Adrenal gland (tissue), 12 donors: ENCODE data around the gene ATF6. TPM values are rescaled to one million over a fixed set of nuclear protein-coding genes. Genes with fewer than 3 reads are reported as not detected.

Experiments
- DNase-seq, 7 donors: peaks; one replicate each; pipeline ENCODE4 v3.0.0-alpha.2; 2019 to 2020
- H3K27ac ChIP-seq, 5 donors: fragments of 200-600 bp; sonication (generic) in 4 of 5; 1 replicate in 3 of 5; 2 replicates in 2 of 5; pipeline versions ENCODE4 v1.5.1 to v1.8.0; 2016 to 2020; ENCODE audit warnings: mild to moderate bottlenecking in 1 of 5
- H3K27me3 ChIP-seq: fragments of 200-600 bp; 2 replicates; pipeline ENCODE4 v1.8.0; 2021
- H3K36me3 ChIP-seq, 2 donors: fragments of 200-600 bp; replicated peaks in 1 of 2; 1 replicate in 1 of 2; 2 replicates in 1 of 2; pipeline versions ENCODE4 v1.5.1 to v1.8.0; 2018 to 2022
- H3K4me1 ChIP-seq, 2 donors: fragments of 200-600 bp; replicated peaks in 1 of 2; 1 replicate in 1 of 2; 2 replicates in 1 of 2; pipeline versions ENCODE4 v1.5.1 to v1.8.0; 2018 to 2021
- H3K4me3 ChIP-seq, 4 donors: fragments of 200-600 bp; sonication (generic) in 3 of 4; one replicate each; pipeline ENCODE4 v1.5.1; 2016 to 2018
- H3K9me3 ChIP-seq, 3 donors: fragments of 200-600 bp; sonication (generic) in 1 of 3; replicated peaks in 1 of 3; 1 replicate in 2 of 3; 2 replicates in 1 of 3; pipeline versions ENCODE4 v1.5.1 to v1.8.0; 2016 to 2021
- CTCF ChIP-seq, 6 experiments: fragments of 450-650 bp in 4 of 6; fragments of 200-600 bp in 2 of 6; sonication (generic) in 1 of 6; IDR thresholded peaks; 1 replicate in 5 of 6; 2 replicates in 1 of 6; pipeline versions ENCODE4 v1.5.1 to v1.8.0; 2016 to 2021; ENCODE audit warnings: antibody characterized with exemption in 6 of 6, mild to moderate bottlenecking in 2 of 6, moderate library complexity in 1 of 6
- POLR2A ChIP-seq, 2 donors: fragments of 450-650 bp; IDR thresholded peaks; one replicate each; pipeline ENCODE4 v1.6.1; 2017; ENCODE audit warnings: antibody characterized with exemption in 2 of 2, mild to moderate bottlenecking in 2 of 2, moderate library complexity in 1 of 2
- WGBS, 4 donors: extraction: QIAGEN DNeasy Blood & Tissue Kit in 2 of 4; methylation state at CpG; one replicate each; pipeline versions ENCODE4 v1.1.5 to v1.1.7; 2013 to 2017; 5-methylcytosine and 5-hydroxymethylcytosine counted together
- intact Hi-C, 2 donors: fragments of 100-400 bp; cut with DNase I; formaldehyde crosslinking; loops; one replicate each; pipeline versions ENCODE4 v1.14.1 to v1.15.0; 2022 to 2023
- polyA plus RNA-seq, 3 donors: library from polyadenylated mRNA; stranded (reverse); fragments of 200-250 nt in 2 of 3; fragments of 350-450 nt in 1 of 3; fragmentation: Illumina TruSeq in 1 of 3; extraction: RNeasy Lipid Tissue Mini Kit (QIAGEN cat#74804) in 1 of 3; gene quantifications; one replicate each; pipeline ENCODE4 v1.2.3, GENCODE V29; 2013 to 2014
- total RNA-seq, 9 donors: library from RNA; depleted of rRNA in 4 of 9; stranded (reverse); fragments of >200 nt in 4 of 9; fragments of 120-200 nt in 1 of 9; fragmentation: NEBNext Ultra II Directional in 1 of 9; extraction: Animal tissue kit (Norgen Biotek cat#: 25700) in 1 of 9; gene quantifications; one replicate each; pipeline versions ENCODE4 v1.1.0 to v1.2.4, GENCODE V29; 2013 to 2023
- donor health status: healthy with polysubstance abuse.
- donor health status: Bipolar disorder and iron deficiency.
- donor health status: DM: yes; HTN: yes; CAD: no.
- donor health status: DM: no; HTN: no; CAD: no.
- donor health status: DM: no; HTN: no; CAD: no.
- donor health status: DM: yes; HTN: yes; CAD: no.

Gene ATF6
- total and polyA plus RNA-seq, 12 donors, result 3.5 to 34.2 (median 28.0) TPM

GRCh38 chr1:161945306-161946060 is 179.4 kb downstream of the ATF6 start:
- TF ChIP-seq POLR2A (IDR thresholded peaks at IDR 0.05), result no peak
- TF ChIP-seq CTCF (IDR thresholded peaks at IDR 0.05), result no peak
- Histone ChIP-seq H3K36me3 (peaks cover 0 to 14% of the 10 kb centered on the region in 2 donors), H3K27ac (no peak overlapping the region), H3K4me3 (no peak overlapping the region), H3K27me3 (no peaks in the 10 kb centered on the region), H3K4me1 (peaks cover 0 to 10% of the 10 kb centered on the region in 2 donors), H3K9me3 (no peaks in the 10 kb centered on the region)
- intact Hi-C loops, result no loop called here
- no peak for DNase-seq
- WGBS, 4 donors, result 91 to 95% (median 93%) methylated on average over 3 of the region's 3 CpGs

- whole genome bisulfite sequencing, 4 donors, result 91 to 95% (median 93%) methylated on average over 5 of the region's 5 CpGs
- no peak overlapping the region for H3K27ac ChIP-seq
- no peak overlapping the region for H3K4me3 ChIP-seq
- intact Hi-C loops, result no loop called here
- H3K36me3 ChIP-seq, result peaks cover 0 to 14% of the 10 kb centered on the region in 2 donors
- TF ChIP-seq CTCF (IDR thresholded peaks at IDR 0.05) (no peak), POLR2A (IDR thresholded peaks at IDR 0.05) (no peak)
- H3K4me1 ChIP-seq, result peaks cover 0 to 10% of the 10 kb centered on the region in 2 donors
- DNase-seq, result no peak
- H3K27me3 ChIP-seq, result no peaks in the 10 kb centered on the region
- H3K9me3 ChIP-seq, result no peaks in the 10 kb centered on the region
Measured at GRCh38 chr1:161946071-161946987, 180.2 kb downstream of the ATF6 start.

- Histone ChIP-seq H3K9me3 (no peaks in the 10 kb centered on the region), H3K27me3 (no peaks in the 10 kb centered on the region), H3K27ac (no peak overlapping the region), H3K36me3 (peaks cover 0 to 7% of the 10 kb centered on the region in 2 donors), H3K4me3 (no peak overlapping the region), H3K4me1 (peaks cover 0 to 11% of the 10 kb centered on the region in 2 donors)
- intact Hi-C loops, result no loop called here
- no peak for TF ChIP-seq POLR2A (IDR thresholded peaks at IDR 0.05)
- no peak for TF ChIP-seq CTCF (IDR thresholded peaks at IDR 0.05)
- WGBS, 4 donors, result 75 to 86% (median 84%) methylated on average over 4 of the region's 4 CpGs
- no peak for DNase-seq
Measured at GRCh38 chr1:161948435-161948834, 182.3 kb downstream of the ATF6 start.

GRCh38 chr1:161949548-161949947 is 183.4 kb downstream of the ATF6 start:
- Histone ChIP-seq H3K9me3 (no peaks in the 10 kb centered on the region), H3K27me3 (no peaks in the 10 kb centered on the region), H3K4me3 (no peak overlapping the region), H3K4me1 (peaks cover 0 to 22% of the 10 kb centered on the region in 2 donors), H3K27ac (no peak overlapping the region), H3K36me3 (peaks cover 0 to 6% of the 10 kb centered on the region in 2 donors)
- TF ChIP-seq CTCF (IDR thresholded peaks at IDR 0.05), result no peak
- TF ChIP-seq POLR2A (IDR thresholded peaks at IDR 0.05), result no peak
- intact Hi-C loops, result no loop called here
- DNase-seq, result no peak
- 53 to 87% (median 69%) methylated on average over 2 of the region's 2 CpGs for WGBS, 4 donors
